Fibroblast of mammary gland (primary cell): ENCODE data around the gene ZNF679.
"Not testable (repeated sequence)": the region's sequence is repeated elsewhere in the genome, so short reads cannot be mapped to it uniquely, and the experiment has no call there.

Experiments
- DNase-seq: peaks from one replicate; pipeline ENCODE4 v3.0.0-alpha.2; 2010; ENCODE audit warnings: low read depth
- H3K4me3 ChIP-seq: 2 replicates; pipeline ENCODE4 v1.5.1; 2011; ENCODE audit warnings: low read depth, mild to moderate bottlenecking, low read length, moderate library complexity; ENCODE audit not compliant: control insufficient read depth
- TF ChIP-seq, protein P1 (sequence below): conservative IDR thresholded peaks from 2 replicates; pipeline ENCODE4 v1.5.1; 2011; ENCODE audit warnings: low read depth, low read length, inconsistent platforms; ENCODE audit not compliant: control insufficient read depth, insufficient read depth

The ZNF679 gene

DNA sequence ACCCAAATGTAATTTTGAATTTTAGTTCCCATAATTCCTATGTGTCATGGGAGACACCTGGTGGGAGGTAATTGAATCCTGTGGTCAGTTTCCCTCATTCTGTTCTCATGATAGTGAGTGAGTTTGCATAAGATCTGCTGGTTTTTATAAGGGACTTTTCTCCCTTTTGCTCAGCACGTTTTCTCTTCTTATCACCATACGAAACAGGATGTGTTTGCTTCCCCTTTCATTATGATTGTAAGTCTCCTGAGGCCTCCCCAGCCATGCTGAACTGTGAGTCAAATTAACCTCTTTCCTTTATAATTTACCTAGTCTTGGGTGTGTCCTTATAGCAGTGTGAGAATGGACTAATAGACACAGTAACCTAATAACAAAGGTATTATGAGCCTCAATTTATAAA, 49.4 kb downstream of the ZNF679 start:
- DNase-seq: no peak
- TF ChIP-seq, protein P1, sequence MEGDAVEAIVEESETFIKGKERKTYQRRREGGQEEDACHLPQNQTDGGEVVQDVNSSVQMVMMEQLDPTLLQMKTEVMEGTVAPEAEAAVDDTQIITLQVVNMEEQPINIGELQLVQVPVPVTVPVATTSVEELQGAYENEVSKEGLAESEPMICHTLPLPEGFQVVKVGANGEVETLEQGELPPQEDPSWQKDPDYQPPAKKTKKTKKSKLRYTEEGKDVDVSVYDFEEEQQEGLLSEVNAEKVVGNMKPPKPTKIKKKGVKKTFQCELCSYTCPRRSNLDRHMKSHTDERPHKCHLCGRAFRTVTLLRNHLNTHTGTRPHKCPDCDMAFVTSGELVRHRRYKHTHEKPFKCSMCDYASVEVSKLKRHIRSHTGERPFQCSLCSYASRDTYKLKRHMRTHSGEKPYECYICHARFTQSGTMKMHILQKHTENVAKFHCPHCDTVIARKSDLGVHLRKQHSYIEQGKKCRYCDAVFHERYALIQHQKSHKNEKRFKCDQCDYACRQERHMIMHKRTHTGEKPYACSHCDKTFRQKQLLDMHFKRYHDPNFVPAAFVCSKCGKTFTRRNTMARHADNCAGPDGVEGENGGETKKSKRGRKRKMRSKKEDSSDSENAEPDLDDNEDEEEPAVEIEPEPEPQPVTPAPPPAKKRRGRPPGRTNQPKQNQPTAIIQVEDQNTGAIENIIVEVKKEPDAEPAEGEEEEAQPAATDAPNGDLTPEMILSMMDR: no peak
- no peak overlapping the region for H3K4me3 ChIP-seq

DNA sequence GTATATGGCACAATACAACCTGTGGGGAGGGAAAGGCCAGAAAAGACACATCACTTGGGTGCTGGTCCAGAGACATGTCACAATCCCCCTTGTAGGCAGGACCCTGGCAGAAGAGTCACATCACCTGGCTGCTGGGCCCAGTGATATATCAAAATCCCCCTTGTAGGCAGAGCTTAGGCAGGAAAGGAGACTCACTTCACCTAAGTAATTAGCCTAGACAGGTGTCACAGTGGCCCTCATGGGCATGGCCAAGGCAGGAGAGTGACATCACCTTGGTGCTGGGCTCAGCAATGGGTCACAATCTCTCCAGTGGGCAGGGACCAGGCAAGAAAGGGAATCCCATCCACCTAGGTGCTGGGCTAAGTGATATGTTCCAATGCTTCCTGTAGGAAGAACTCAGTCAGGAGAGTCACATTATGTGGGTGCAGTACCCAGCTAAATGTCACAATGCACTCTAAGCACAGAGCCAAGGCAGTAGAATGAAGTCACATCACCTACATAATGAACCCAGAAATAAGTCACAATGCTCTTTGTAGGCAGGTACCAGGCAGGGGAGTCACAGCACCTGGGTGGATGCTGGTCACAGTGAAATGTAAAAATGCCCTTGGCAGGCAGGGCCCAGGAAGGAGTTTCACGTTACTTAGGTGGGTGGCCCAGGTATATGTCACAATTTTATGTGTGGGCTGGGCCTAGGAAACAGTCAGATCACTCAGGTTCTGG, 66.6 kb downstream of the ZNF679 start:
- TF ChIP-seq, protein P1: no peak
- no peak overlapping the region for H3K4me3 ChIP-seq
- DNase-seq: no peak

DNA sequence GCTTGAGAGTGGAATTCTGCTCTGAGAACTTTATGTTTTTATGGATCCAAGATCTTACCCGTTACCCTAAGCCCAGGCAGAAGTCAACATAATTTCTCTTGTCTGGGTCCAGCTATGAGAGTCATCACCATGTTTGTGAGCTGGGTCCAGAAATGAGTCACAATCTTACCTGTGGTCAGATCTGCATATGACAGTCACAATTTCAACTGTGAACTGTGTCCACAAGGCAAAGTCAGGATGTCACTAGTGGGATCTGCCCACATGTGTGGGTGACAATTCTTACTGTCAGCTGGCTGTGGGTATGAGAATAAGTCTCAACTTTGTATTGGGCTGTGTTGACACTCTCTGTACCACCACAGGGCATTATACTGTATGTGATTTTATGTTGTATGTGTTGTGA, 69.1 kb downstream of the ZNF679 start:
- H3K4me3 ChIP-seq, DNase-seq: not testable (repeated sequence)

DNA sequence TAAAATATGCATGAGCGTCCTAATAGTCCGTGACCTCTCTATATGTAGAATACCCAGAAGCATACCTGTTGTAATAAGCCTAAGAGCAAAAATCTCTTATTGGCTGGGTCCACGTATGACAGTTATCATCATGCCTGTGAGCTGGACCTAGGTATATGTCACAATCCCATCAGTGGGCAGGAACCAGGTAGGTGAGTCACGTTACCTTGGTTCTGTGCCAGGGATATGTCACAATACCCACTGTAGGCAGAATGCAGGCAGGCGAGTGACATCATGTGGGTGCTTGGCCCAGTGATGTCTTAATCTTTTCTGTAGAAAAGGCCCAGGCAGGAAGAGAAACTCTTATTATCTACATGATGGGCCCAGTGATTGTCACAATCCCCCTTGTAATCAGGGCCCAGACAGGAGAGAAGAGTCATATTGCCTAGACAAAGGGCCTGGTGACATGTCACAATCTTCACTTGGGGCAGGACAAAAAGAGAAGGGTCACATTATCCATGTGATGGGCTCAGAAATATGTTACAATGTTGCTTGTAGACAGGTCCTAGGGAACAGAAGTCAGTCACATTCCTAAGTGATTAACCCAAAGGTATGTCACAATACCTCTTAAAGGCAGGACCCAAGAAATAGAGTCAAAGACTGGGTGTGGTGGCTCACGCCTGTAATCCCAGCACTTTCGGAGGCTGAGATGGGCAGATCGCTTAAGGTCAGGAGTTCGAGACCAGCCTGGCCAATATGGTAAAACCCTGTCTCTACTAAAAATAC, 72.5 kb downstream of the ZNF679 start:
- TF ChIP-seq, protein P1: no peak
- H3K4me3 ChIP-seq: no peak overlapping the region
- DNase-seq: no peak

DNA sequence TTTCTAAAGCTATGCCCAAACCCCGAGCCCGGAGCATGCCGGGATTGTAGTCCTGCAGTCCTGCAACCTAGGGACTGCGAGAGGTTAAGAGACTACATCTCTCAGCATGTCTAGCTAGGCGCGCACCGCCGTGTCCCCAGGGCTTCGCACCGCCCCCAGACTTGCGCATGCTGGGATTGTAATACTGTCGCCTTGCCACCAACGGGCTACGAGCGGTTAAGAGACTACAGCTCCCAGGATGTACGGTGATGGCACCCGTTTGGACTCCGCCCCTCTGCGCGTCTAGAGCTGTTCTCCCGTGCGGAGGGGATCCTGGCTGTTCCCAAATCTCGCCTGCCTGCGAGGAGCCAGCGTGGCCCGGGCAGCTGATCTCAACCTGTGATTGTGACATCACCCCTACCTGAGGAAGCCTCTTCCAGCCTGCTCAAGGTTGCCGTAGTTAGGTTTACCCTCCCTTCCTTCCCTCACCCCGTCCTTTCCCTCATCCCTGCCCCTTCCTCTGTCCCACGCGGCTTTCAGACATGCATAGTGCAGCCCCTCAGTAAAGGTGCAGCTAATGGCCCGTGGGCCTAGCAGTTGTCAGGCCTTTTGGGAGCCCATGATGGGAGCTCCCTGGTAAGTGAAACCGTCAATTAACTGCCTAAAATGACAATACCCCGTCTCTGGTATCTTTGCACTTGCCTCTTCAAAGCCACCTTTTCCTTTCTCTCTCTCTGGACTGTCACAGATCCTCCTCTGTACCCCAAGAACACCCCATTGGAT, 79.2 kb downstream of the ZNF679 start:
- DNase-seq: peak; percentile 81
- TF ChIP-seq, protein P1: no peak

DNA sequence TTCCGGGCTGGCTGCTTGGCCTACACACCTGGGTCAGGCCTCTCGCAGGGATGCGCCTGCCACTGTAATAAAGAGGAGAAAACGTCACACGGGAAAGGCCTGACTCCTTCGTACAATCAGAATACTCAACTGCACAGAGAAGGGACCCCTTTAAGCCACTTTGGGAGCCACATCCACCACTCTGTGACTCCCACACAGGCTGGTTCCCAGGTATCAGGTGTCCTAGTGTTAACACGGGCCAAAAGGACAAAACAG, 79.7 kb downstream of the ZNF679 start:
- TF ChIP-seq, protein P1: no peak
- no peak for DNase-seq
- peak overlapping the region; percentile 62 for H3K4me3 ChIP-seq

More for the DNA sequence above, 79.2 kb downstream of the ZNF679 start:
- peak overlapping the region; percentile 62 for H3K4me3 ChIP-seq

DNA sequence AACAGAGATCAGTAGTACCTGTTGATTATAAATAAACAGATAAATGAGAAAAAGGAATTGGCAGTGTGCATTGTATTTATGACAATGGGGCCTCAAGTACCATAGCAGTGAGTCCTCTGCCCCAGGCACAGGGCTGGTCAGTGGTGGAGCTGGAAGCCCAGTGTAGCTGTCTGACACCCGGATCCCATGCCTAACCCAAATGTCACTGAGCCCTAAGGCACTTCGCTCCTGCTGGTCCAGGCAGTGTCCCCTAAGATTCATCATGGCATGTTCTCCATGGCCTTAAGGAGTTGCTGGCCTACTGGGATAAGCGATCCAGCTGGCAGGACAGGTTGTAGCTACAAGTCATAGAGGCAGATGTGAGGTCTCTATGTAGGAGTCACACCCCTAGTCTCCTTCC, 82.2 kb downstream of the ZNF679 start:
- no peak for DNase-seq
- H3K4me3 ChIP-seq: no peak overlapping the region
- TF ChIP-seq, protein P1: no peak
